Activated T-cell treated with anti-CD3 and anti-CD28 coated beads, Interleukin-2, amount 50 U/mL, for 24 hours (primary cell): Measurements from ENCODE around the gene SREK1IP1.

Source experiments
- DNase-seq: peaks from one replicate; pipeline ENCODE4 v3.0.0-alpha.2; 2020
- H3K27ac Mint-ChIP-seq: 2 replicates; pipeline ENCODE4 v1.8.0; 2020; ENCODE audit warnings: mild to moderate bottlenecking, mixed read lengths
- H3K27me3 Mint-ChIP-seq: 2 replicates; pipeline ENCODE4 v1.8.0; 2020; ENCODE audit warnings: mixed read lengths
- H3K36me3 Mint-ChIP-seq: 2 replicates; pipeline ENCODE4 v1.8.0; 2020; ENCODE audit warnings: low read depth, mixed read lengths
- H3K4me1 Mint-ChIP-seq: 2 replicates; pipeline ENCODE4 v1.8.0; 2020; ENCODE audit warnings: low read depth, mixed read lengths
- H3K4me3 Mint-ChIP-seq: 2 replicates; pipeline ENCODE4 v1.8.0; 2020; ENCODE audit warnings: mild to moderate bottlenecking, moderate library complexity, mixed read lengths
- H3K9me3 Mint-ChIP-seq: 2 replicates; pipeline ENCODE4 v1.8.0; 2020; ENCODE audit warnings: mixed read lengths

SREK1IP1 gene

GRCh38 chr5:64784451-64785025, 16.0 kb upstream of the SREK1IP1 start:
- no peaks in the 10 kb centered on the region for H3K9me3 Mint-ChIP-seq
- no peaks in the 10 kb centered on the region for H3K27me3 Mint-ChIP-seq
- DNase-seq = peak; percentile 53
- H3K27ac Mint-ChIP-seq = no peak overlapping the region
- H3K4me3 Mint-ChIP-seq = no peak overlapping the region
- H3K36me3 Mint-ChIP-seq = peaks cover 50% of the 10 kb centered on the region
- peaks cover 2% of the 10 kb centered on the region for H3K4me1 Mint-ChIP-seq

- Mint-ChIP-seq H3K4me3 (no peak overlapping the region), H3K36me3 (peaks cover 41% of the 10 kb centered on the region), H3K27ac (no peak overlapping the region), H3K27me3 (no peaks in the 10 kb centered on the region), H3K9me3 (no peaks in the 10 kb centered on the region), H3K4me1 (peaks cover 23% of the 10 kb centered on the region)
- no peak for DNase-seq
Observed at GRCh38 chr5:64775291-64775690, 6.8 kb upstream of the SREK1IP1 start.

GRCh38 chr5:64773533-64773932, 5.0 kb upstream of the SREK1IP1 start:
- DNase-seq = no peak

GRCh38 chr5:64771736-64772135, 3.2 kb upstream of the SREK1IP1 start:
- H3K4me3 Mint-ChIP-seq = no peak overlapping the region
- DNase-seq = no peak
- no peak overlapping the region for H3K27ac Mint-ChIP-seq
- no peaks in the 10 kb centered on the region for H3K27me3 Mint-ChIP-seq
- H3K4me1 Mint-ChIP-seq = peaks cover 39% of the 10 kb centered on the region
- peaks cover 48% of the 10 kb centered on the region for H3K36me3 Mint-ChIP-seq
- no peaks in the 10 kb centered on the region for H3K9me3 Mint-ChIP-seq

More at GRCh38 chr5:64773533-64773932, 5.0 kb upstream of the SREK1IP1 start:
- H3K4me3 Mint-ChIP-seq = no peak overlapping the region
- no peak overlapping the region for H3K27ac Mint-ChIP-seq
- H3K4me1 Mint-ChIP-seq = peaks cover 31% of the 10 kb centered on the region
- peaks cover 40% of the 10 kb centered on the region for H3K36me3 Mint-ChIP-seq
- no peaks in the 10 kb centered on the region for H3K9me3 Mint-ChIP-seq
- H3K27me3 Mint-ChIP-seq = no peaks in the 10 kb centered on the region

- no peaks in the 10 kb centered on the region for H3K9me3 Mint-ChIP-seq
- H3K27ac Mint-ChIP-seq = peak overlapping the region; percentile 97
- H3K4me1 Mint-ChIP-seq = peaks cover 54% of the 10 kb centered on the region
- peaks cover 46% of the 10 kb centered on the region for H3K36me3 Mint-ChIP-seq
- DNase-seq = no peak
- H3K4me3 Mint-ChIP-seq = peak overlapping the region; percentile 97
- no peaks in the 10 kb centered on the region for H3K27me3 Mint-ChIP-seq
Observed at GRCh38 chr5:64769855-64770254, 1.4 kb upstream of the SREK1IP1 start.

- no peak for DNase-seq
- Mint-ChIP-seq H3K27ac (peak overlapping the region; percentile 97), H3K27me3 (no peaks in the 10 kb centered on the region), H3K4me1 (peaks cover 51% of the 10 kb centered on the region), H3K36me3 (peaks cover 56% of the 10 kb centered on the region), H3K4me3 (peak overlapping the region; percentile 97), H3K9me3 (no peaks in the 10 kb centered on the region)
Observed at GRCh38 chr5:64767959-64768357, 533 bp downstream of the SREK1IP1 start.

GRCh38 chr5:64766941-64767340, 1.6 kb downstream of the SREK1IP1 start:
- peak overlapping the region; percentile 97 for H3K4me3 Mint-ChIP-seq
- H3K27me3 Mint-ChIP-seq = no peaks in the 10 kb centered on the region
- peaks cover 56% of the 10 kb centered on the region for H3K36me3 Mint-ChIP-seq
- H3K4me1 Mint-ChIP-seq = peaks cover 49% of the 10 kb centered on the region
- no peak for DNase-seq
- H3K27ac Mint-ChIP-seq = no peak overlapping the region
- H3K9me3 Mint-ChIP-seq = no peaks in the 10 kb centered on the region

GRCh38 chr5:64765804-64766504, 2.5 kb downstream of the SREK1IP1 start:
- Mint-ChIP-seq H3K9me3 (no peaks in the 10 kb centered on the region), H3K27ac (no peak overlapping the region), H3K4me1 (peaks cover 46% of the 10 kb centered on the region), H3K4me3 (no peak overlapping the region), H3K36me3 (peaks cover 63% of the 10 kb centered on the region), H3K27me3 (no peaks in the 10 kb centered on the region)
- DNase-seq = no peak

- Mint-ChIP-seq H3K4me3 (no peak overlapping the region), H3K9me3 (no peaks in the 10 kb centered on the region), H3K27ac (no peak overlapping the region), H3K27me3 (no peaks in the 10 kb centered on the region), H3K4me1 (peaks cover 48% of the 10 kb centered on the region), H3K36me3 (peaks cover 72% of the 10 kb centered on the region)
- DNase-seq = no peak
Observed at GRCh38 chr5:64763948-64764503, 4.5 kb downstream of the SREK1IP1 start.

GRCh38 chr5:64759960-64760660, 8.4 kb downstream of the SREK1IP1 start:
- Mint-ChIP-seq H3K27me3 (no peaks in the 10 kb centered on the region), H3K9me3 (no peaks in the 10 kb centered on the region), H3K36me3 (peaks cover 56% of the 10 kb centered on the region), H3K4me3 (no peak overlapping the region), H3K4me1 (peaks cover 35% of the 10 kb centered on the region), H3K27ac (no peak overlapping the region)
- DNase-seq = no peak

- no peaks in the 10 kb centered on the region for H3K9me3 Mint-ChIP-seq
- H3K27ac Mint-ChIP-seq = no peak overlapping the region
- H3K4me3 Mint-ChIP-seq = no peak overlapping the region
- DNase-seq = no peak
- H3K4me1 Mint-ChIP-seq = peaks cover 31% of the 10 kb centered on the region
- no peaks in the 10 kb centered on the region for H3K27me3 Mint-ChIP-seq
- peaks cover 53% of the 10 kb centered on the region for H3K36me3 Mint-ChIP-seq
Observed at GRCh38 chr5:64758901-64759300, 9.6 kb downstream of the SREK1IP1 start.

GRCh38 chr5:64754066-64754465, 14.4 kb downstream of the SREK1IP1 start:
- Mint-ChIP-seq H3K36me3 (peaks cover 41% of the 10 kb centered on the region), H3K27me3 (no peaks in the 10 kb centered on the region), H3K4me3 (no peak overlapping the region), H3K4me1 (peaks cover 11% of the 10 kb centered on the region), H3K9me3 (no peaks in the 10 kb centered on the region), H3K27ac (no peak overlapping the region)
- no peak for DNase-seq

GRCh38 chr5:64749385-64749784, 19.1 kb downstream of the SREK1IP1 start:
- H3K36me3 Mint-ChIP-seq = peaks cover 40% of the 10 kb centered on the region
- H3K27me3 Mint-ChIP-seq = no peaks in the 10 kb centered on the region
- peaks cover 16% of the 10 kb centered on the region for H3K4me1 Mint-ChIP-seq
- H3K9me3 Mint-ChIP-seq = no peaks in the 10 kb centered on the region
- DNase-seq = no peak
- no peak overlapping the region for H3K4me3 Mint-ChIP-seq
- H3K27ac Mint-ChIP-seq = no peak overlapping the region

DNA sequence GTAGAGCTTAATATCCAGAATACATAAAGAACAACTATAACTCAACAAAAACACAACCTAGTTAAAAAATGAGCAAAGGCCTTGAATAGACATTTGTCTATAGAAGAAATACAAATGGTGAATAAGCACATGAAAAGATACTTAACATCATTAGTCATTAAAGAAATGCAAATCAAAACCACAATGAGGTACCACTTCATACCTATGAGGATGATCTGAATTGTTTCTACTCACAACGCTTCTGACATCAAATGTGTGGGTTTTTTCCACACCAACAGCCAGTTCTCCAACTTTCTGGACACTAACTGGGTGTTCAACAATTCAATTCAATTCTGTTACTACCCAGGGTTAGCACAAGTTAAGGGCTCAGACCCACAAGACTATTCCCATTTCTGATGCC, 22.0 kb downstream of the SREK1IP1 start:
- no peak for DNase-seq
- H3K27me3 Mint-ChIP-seq = no peaks in the 10 kb centered on the region
- peaks cover 39% of the 10 kb centered on the region for H3K36me3 Mint-ChIP-seq
- H3K4me3 Mint-ChIP-seq = no peak overlapping the region
- H3K9me3 Mint-ChIP-seq = no peaks in the 10 kb centered on the region
- peaks cover 16% of the 10 kb centered on the region for H3K4me1 Mint-ChIP-seq
- H3K27ac Mint-ChIP-seq = no peak overlapping the region

- peaks cover 43% of the 10 kb centered on the region for H3K36me3 Mint-ChIP-seq
- DNase-seq = no peak
- peaks cover 19% of the 10 kb centered on the region for H3K4me1 Mint-ChIP-seq
- H3K4me3 Mint-ChIP-seq = no peak overlapping the region
- H3K27ac Mint-ChIP-seq = no peak overlapping the region
- no peaks in the 10 kb centered on the region for H3K27me3 Mint-ChIP-seq
- H3K9me3 Mint-ChIP-seq = no peaks in the 10 kb centered on the region
Observed at GRCh38 chr5:64744914-64745313, 23.6 kb downstream of the SREK1IP1 start.
